SK-N-MC (cell line): ENCODE measurements around the gene ANKRD44.

Experiments used
- EZH2 ChIP-seq: fragments of 200-600 bp; sonication (generic); IDR thresholded peaks from one replicate; pipeline ENCODE4 v1.6.1; 2017; ENCODE audit warnings: antibody characterized with exemption
- POLR2AphosphoS5 ChIP-seq: IDR thresholded peaks from 2 replicates; pipeline ENCODE4 v1.6.1; 2012; ENCODE audit warnings: mild to moderate bottlenecking, low read depth, low read length, borderline replicate concordance

GRCh38 chr2:197241596-197241995 is 69.0 kb downstream of the ANKRD44 start:
- no peak for TF ChIP-seq POLR2AphosphoS5
- no peak for TF ChIP-seq EZH2
